Activated gamma-delta T cell treated with Interleukin-2 at 50 U/mL for 16 hours (primary cell): ENCODE data around the gene GINS3.

Experiments used
- DNase-seq: peaks from one replicate; pipeline ENCODE4 v3.0.0-alpha.2; 2020

The GINS3 gene

GRCh38 chr16:58426966-58427365 lies 34.7 kb downstream of the GINS3 start:
- no peak for DNase-seq

- DNase-seq: no peak
These were observed 36.6 kb downstream of the GINS3 start for GRCh38 chr16:58428621-58429542.

GRCh38 chr16:58430718-58431117 lies 38.4 kb downstream of the GINS3 start:
- no peak for DNase-seq

- no peak for DNase-seq
These were observed 41.3 kb downstream of the GINS3 start for GRCh38 chr16:58433569-58433951.

- DNase-seq: no peak
These were observed 43.5 kb downstream of the GINS3 start for GRCh38 chr16:58435779-58436178.

GRCh38 chr16:58440131-58440530 lies 47.9 kb downstream of the GINS3 start:
- no peak for DNase-seq

- DNase-seq: no peak
These were observed 50.3 kb downstream of the GINS3 start for GRCh38 chr16:58442547-58442946.

- no peak for DNase-seq
These were observed 51.5 kb downstream of the GINS3 start for GRCh38 chr16:58443783-58444182.

- no peak for DNase-seq
These were observed 52.0 kb downstream of the GINS3 start for GRCh38 chr16:58444265-58444664.

GRCh38 chr16:58448890-58449289 lies 56.6 kb downstream of the GINS3 start:
- no peak for DNase-seq

GRCh38 chr16:58449306-58449705 lies 57.0 kb downstream of the GINS3 start:
- DNase-seq: no peak

- no peak for DNase-seq
These were observed 57.5 kb downstream of the GINS3 start for GRCh38 chr16:58449768-58450167.

GRCh38 chr16:58450590-58450989 lies 58.3 kb downstream of the GINS3 start:
- DNase-seq: no peak

GRCh38 chr16:58451265-58451689 lies 59.0 kb downstream of the GINS3 start:
- no peak for DNase-seq

- no peak for DNase-seq
These were observed 59.7 kb downstream of the GINS3 start for GRCh38 chr16:58451945-58452401.

- DNase-seq: no peak
These were observed 60.4 kb downstream of the GINS3 start for GRCh38 chr16:58452640-58453039.

GRCh38 chr16:58454178-58454577 lies 61.9 kb downstream of the GINS3 start:
- no peak for DNase-seq

GRCh38 chr16:58454856-58455255 lies 62.6 kb downstream of the GINS3 start:
- no peak for DNase-seq
